Neural cell (in vitro differentiated cells): ENCODE data around the gene NCEH1. TPM values are rescaled to one million over a fixed set of nuclear protein-coding genes. Genes with fewer than 3 reads are reported as not detected.

Source experiments
- H2AFZ ChIP-seq: fragments of 200-600, 300-800 bp; sonication (generic), shearing (Covaris generic); 2 replicates; pipeline ENCODE4 v1.6.0; 2014; ENCODE audit warnings: low read depth, mild to moderate bottlenecking, antibody characterized with exemption, low read length, moderate library complexity
- H3F3A ChIP-seq: fragments of 200-600 bp; shearing (Covaris generic); 2 replicates; pipeline ENCODE4 v1.6.1; 2016; ENCODE audit warnings: mild to moderate bottlenecking, moderate library complexity, mixed read lengths, antibody characterized with exemption, low read length; ENCODE audit not compliant: insufficient read depth, poor library complexity, severe bottlenecking
- H3K27ac ChIP-seq: fragments of 200-600, 300-800 bp; sonication (generic), shearing (Covaris generic); 2 replicates; pipeline ENCODE4 v1.5.1; 2014; ENCODE audit warnings: mild to moderate bottlenecking, low read length, moderate library complexity
- H3K27me3 ChIP-seq: fragments of 300-800, 200-600 bp; sonication (generic), shearing (Covaris generic); 2 replicates; pipeline ENCODE4 v1.6.0; 2014; ENCODE audit warnings: mild to moderate bottlenecking, low read depth, low read length, moderate library complexity; ENCODE audit not compliant: insufficient read depth
- H3K36me3 ChIP-seq: fragments of 300-800, 200-600 bp; sonication (generic), shearing (Covaris generic); 2 replicates; pipeline ENCODE4 v1.5.1; 2014; ENCODE audit warnings: mild to moderate bottlenecking, antibody characterized with exemption, low read length, moderate library complexity; ENCODE audit not compliant: insufficient read depth
- H3K4me2 ChIP-seq: fragments of 300-800, 200-600 bp; sonication (generic), shearing (Covaris generic); 2 replicates; pipeline ENCODE4 v1.6.0; 2014; ENCODE audit warnings: mild to moderate bottlenecking, low read length
- H3K4me3 ChIP-seq: fragments of 300-800, 200-600 bp; sonication (generic), shearing (Covaris generic); 2 replicates; pipeline ENCODE4 v1.5.1; 2014; ENCODE audit warnings: mild to moderate bottlenecking, low read length, moderate library complexity
- H3K79me2 ChIP-seq: fragments of 200-600 bp; shearing (Covaris generic); replicated peaks from 2 replicates; pipeline ENCODE4 v1.6.0; 2014; ENCODE audit warnings: mild to moderate bottlenecking, low read length, moderate library complexity; ENCODE audit not compliant: insufficient read depth
- H3K9ac ChIP-seq: fragments of 300-800, 200-600 bp; sonication (generic), shearing (Covaris generic); 2 replicates; pipeline ENCODE4 v1.6.1; 2016; ENCODE audit warnings: mild to moderate bottlenecking, low read length, mixed read lengths
- H3K9me2 ChIP-seq: fragments of 200-600 bp; shearing (Covaris generic); 2 replicates; pipeline ENCODE4 v1.6.1; 2016; ENCODE audit warnings: mild to moderate bottlenecking, low read length, mixed read lengths; ENCODE audit not compliant: insufficient read depth
- H3K9me3 ChIP-seq: fragments of 200-600, 300-800 bp; sonication (generic), shearing (Covaris generic); 2 replicates; pipeline ENCODE4 v1.6.1; 2016; ENCODE audit warnings: mild to moderate bottlenecking, mixed run types, low read length, moderate library complexity, mixed read lengths
- H4K20me1 ChIP-seq: fragments of 200-600 bp; shearing (Covaris generic); 2 replicates; pipeline ENCODE4 v1.6.1; 2016; ENCODE audit warnings: mild to moderate bottlenecking, mixed run types; ENCODE audit not compliant: insufficient read depth
- EP300 ChIP-seq: fragments of 450-650 bp; conservative IDR thresholded peaks from 2 replicates; pipeline ENCODE4 v1.6.1; 2014; ENCODE audit warnings: antibody characterized with exemption, mild to moderate bottlenecking, moderate library complexity; ENCODE audit not compliant: poor library complexity, severe bottlenecking
- EZH2 ChIP-seq: fragments of 200-600, 300-800 bp; shearing (Covaris generic), sonication (generic); IDR thresholded peaks from 2 replicates; pipeline ENCODE4 v1.6.1; 2014; ENCODE audit warnings: antibody characterized with exemption, low read length, borderline replicate concordance, mild to moderate bottlenecking; ENCODE audit not compliant: insufficient read depth, poor library complexity, severe bottlenecking
- MXI1 ChIP-seq: fragments of 450-650 bp; conservative IDR thresholded peaks from 2 replicates; pipeline ENCODE4 v1.6.1; 2014; ENCODE audit warnings: antibody characterized with exemption, mild to moderate bottlenecking; ENCODE audit not compliant: poor library complexity, severe bottlenecking
- POLR2AphosphoS5 ChIP-seq: IDR thresholded peaks from 2 replicates; pipeline ENCODE4 v1.6.1; 2012
- RAD21 ChIP-seq: fragments of 450-650 bp; conservative IDR thresholded peaks from 2 replicates; pipeline ENCODE4 v1.6.1; 2014; ENCODE audit warnings: antibody characterized with exemption, mild to moderate bottlenecking, moderate library complexity
- SMC3 ChIP-seq: fragments of 450-650 bp; conservative IDR thresholded peaks from 2 replicates; pipeline ENCODE4 v1.6.1; 2014; ENCODE audit warnings: antibody characterized with exemption, mild to moderate bottlenecking, moderate library complexity; ENCODE audit not compliant: poor library complexity
- TAF1 ChIP-seq: IDR thresholded peaks from 2 replicates; pipeline ENCODE4 v1.6.1; 2012; ENCODE audit warnings: low read depth
- polyA plus RNA-seq: library from polyadenylated mRNA; depleted of rRNA; stranded (reverse); fragments of >200 nt; gene quantifications from 2 replicates; pipeline ENCODE4 v1.2.3, GENCODE V29; 2014
- TF ChIP-seq, protein P1 (sequence below): IDR thresholded peaks from 2 replicates; pipeline ENCODE4 v1.6.1; 2012; ENCODE audit warnings: borderline replicate concordance
- TF ChIP-seq, protein P2 (sequence below): fragments of 450-650 bp; IDR thresholded peaks from 2 replicates; pipeline ENCODE4 v1.5.1; 2014; ENCODE audit warnings: antibody characterized with exemption, mild to moderate bottlenecking, moderate library complexity; ENCODE audit not compliant: poor library complexity, severe bottlenecking

NCEH1 gene
- polyA plus RNA-seq, 1 donor from 2014 or later: 2.1 TPM

DNA sequence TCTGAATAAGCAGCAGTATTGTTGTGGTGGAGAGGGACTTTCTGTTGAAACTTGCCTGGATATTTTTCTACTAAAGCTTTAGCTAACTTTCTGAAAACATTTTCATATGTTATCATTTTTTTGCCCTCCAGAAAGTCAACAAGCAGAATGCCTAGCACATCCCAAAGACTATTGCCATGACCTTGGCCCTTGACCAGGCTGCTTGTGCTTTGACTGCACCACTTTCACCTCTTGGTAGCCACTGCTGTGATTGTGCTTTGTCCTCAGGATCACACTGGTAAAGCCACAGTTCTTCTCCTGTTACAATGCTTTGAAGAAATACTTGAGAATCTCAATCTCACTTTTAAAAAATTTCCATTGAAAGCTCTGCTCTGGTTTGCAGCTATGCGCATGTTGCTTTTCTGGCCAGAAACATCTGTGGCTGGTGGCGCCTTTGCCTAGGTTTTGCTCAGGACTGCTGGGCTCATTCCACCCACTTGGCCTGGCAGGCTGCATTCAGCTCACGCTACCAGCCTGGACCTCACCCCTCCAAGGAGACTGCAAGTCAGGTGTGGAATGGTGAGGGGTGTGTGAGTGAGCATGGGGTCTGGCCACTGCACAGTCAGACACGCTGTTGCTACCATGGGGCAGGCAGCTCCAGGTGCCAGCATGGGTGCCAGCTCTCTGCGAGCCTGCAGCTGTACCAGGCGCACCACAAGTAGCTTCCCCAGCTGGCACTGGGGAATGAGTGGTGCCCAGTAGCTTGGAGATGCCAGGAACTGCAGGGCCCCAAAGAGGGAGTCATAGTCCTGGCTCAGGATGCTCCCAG lies 97.8 kb downstream of the NCEH1 start:
- Histone ChIP-seq H3K27ac (no peak overlapping the region), H2AFZ (no peak overlapping the region), H3F3A (no peaks in the 10 kb centered on the region), H3K79me2 (no peaks in the 10 kb centered on the region), H3K9me2 (no peaks in the 10 kb centered on the region), H3K36me3 (no peaks in the 10 kb centered on the region), H3K4me3 (no peak overlapping the region), H3K27me3 (no peaks in the 10 kb centered on the region), H3K9ac (no peak overlapping the region), H3K9me3 (no peaks in the 10 kb centered on the region), H3K4me2 (no peak overlapping the region), H4K20me1 (no peaks in the 10 kb centered on the region)
- TF ChIP-seq, protein P1, sequence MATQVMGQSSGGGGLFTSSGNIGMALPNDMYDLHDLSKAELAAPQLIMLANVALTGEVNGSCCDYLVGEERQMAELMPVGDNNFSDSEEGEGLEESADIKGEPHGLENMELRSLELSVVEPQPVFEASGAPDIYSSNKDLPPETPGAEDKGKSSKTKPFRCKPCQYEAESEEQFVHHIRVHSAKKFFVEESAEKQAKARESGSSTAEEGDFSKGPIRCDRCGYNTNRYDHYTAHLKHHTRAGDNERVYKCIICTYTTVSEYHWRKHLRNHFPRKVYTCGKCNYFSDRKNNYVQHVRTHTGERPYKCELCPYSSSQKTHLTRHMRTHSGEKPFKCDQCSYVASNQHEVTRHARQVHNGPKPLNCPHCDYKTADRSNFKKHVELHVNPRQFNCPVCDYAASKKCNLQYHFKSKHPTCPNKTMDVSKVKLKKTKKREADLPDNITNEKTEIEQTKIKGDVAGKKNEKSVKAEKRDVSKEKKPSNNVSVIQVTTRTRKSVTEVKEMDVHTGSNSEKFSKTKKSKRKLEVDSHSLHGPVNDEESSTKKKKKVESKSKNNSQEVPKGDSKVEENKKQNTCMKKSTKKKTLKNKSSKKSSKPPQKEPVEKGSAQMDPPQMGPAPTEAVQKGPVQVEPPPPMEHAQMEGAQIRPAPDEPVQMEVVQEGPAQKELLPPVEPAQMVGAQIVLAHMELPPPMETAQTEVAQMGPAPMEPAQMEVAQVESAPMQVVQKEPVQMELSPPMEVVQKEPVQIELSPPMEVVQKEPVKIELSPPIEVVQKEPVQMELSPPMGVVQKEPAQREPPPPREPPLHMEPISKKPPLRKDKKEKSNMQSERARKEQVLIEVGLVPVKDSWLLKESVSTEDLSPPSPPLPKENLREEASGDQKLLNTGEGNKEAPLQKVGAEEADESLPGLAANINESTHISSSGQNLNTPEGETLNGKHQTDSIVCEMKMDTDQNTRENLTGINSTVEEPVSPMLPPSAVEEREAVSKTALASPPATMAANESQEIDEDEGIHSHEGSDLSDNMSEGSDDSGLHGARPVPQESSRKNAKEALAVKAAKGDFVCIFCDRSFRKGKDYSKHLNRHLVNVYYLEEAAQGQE: no peak
- no peak for TF ChIP-seq MXI1
- no peak for TF ChIP-seq POLR2AphosphoS5
- no peak for TF ChIP-seq TAF1
- TF ChIP-seq EZH2: no peak
- TF ChIP-seq, protein P2, sequence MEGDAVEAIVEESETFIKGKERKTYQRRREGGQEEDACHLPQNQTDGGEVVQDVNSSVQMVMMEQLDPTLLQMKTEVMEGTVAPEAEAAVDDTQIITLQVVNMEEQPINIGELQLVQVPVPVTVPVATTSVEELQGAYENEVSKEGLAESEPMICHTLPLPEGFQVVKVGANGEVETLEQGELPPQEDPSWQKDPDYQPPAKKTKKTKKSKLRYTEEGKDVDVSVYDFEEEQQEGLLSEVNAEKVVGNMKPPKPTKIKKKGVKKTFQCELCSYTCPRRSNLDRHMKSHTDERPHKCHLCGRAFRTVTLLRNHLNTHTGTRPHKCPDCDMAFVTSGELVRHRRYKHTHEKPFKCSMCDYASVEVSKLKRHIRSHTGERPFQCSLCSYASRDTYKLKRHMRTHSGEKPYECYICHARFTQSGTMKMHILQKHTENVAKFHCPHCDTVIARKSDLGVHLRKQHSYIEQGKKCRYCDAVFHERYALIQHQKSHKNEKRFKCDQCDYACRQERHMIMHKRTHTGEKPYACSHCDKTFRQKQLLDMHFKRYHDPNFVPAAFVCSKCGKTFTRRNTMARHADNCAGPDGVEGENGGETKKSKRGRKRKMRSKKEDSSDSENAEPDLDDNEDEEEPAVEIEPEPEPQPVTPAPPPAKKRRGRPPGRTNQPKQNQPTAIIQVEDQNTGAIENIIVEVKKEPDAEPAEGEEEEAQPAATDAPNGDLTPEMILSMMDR: no peak
- no peak for TF ChIP-seq RAD21
- no peak for TF ChIP-seq EP300
- TF ChIP-seq SMC3: no peak

DNA sequence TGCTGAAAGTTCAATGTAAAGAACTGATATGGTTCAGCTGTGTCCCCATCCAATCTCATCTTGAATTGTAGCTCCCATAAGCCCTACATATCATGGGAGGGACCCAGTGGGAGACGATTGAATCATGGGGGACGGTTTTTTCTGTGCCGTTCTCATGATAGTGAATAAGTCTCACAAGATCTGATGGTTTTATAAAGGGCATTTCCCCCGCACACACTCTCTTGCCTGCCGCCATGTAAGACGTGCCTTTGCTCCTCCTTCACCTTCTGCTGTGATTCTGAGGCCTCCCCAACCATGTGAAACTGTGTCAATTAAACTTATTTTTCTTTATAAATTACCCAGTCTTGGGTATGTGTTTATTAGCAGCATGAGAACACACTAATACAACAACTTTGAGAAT lies 101.1 kb downstream of the NCEH1 start:
- Histone ChIP-seq H3K9me2 (no peaks in the 10 kb centered on the region), H3F3A (no peaks in the 10 kb centered on the region), H3K27ac (no peak overlapping the region), H3K79me2 (no peaks in the 10 kb centered on the region), H3K4me3 (no peak overlapping the region), H4K20me1 (no peaks in the 10 kb centered on the region), H3K9ac (no peak overlapping the region), H3K36me3 (no peaks in the 10 kb centered on the region), H3K4me2 (no peak overlapping the region), H3K27me3 (no peaks in the 10 kb centered on the region), H2AFZ (no peak overlapping the region), H3K9me3 (no peaks in the 10 kb centered on the region)
- TF ChIP-seq SMC3 (no peak), POLR2AphosphoS5 (no peak), TAF1 (no peak)
